ENCODE results near the gene PSIP1.

GRCh38 chr9:15417626-15418025 is 93.1 kb downstream of the PSIP1 start:
- no peak for TF ChIP-seq EZH2phosphoT487 (IDR thresholded peaks at IDR 0.05; ENCODE audit: insufficient read depth, low read depth)
- TF ChIP-seq EZH2 (IDR thresholded peaks at IDR 0.05; ENCODE audit: insufficient read depth, poor library complexity, severe bottlenecking): no peak
